Measurements from ENCODE around the gene GPC6.

GPC6 gene

DNA sequence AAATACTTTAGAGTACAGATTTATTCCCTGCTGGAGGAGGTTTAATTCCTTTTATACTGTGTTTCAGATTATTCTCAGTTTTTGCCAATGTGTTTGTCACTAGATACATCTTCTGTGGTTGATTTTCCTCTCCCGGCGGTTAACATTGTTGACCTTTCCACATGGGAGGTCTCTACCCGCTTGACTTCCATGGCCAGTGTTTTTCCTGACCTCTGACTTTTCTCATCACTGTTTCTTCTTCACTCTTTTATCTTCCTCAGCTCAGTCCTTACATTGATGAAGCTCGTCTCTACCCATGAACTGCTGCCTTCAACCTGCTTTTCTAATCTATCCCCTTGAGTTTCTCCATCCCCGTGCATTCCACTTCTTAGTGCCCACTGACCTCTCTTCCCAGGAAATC lies 517.4 kb downstream of the GPC6 start:
- Histone ChIP-seq H2AFZ (ENCODE audit: low read depth) (no peak overlapping the region), H3K36me3 (ENCODE audit: insufficient read depth) (no peaks in the 10 kb centered on the region), H4K20me1 (ENCODE audit: insufficient read depth) (no peaks in the 10 kb centered on the region), H3K27ac (no peak overlapping the region), H3K4me2 (no peak overlapping the region), H3K9ac (no peak overlapping the region), H3K79me2 (ENCODE audit: insufficient read depth, low read depth) (no peaks in the 10 kb centered on the region), H3K4me3 (IDR thresholded peaks at IDR 0.05; ENCODE audit: insufficient read depth, low read depth, low read length) (no peak overlapping the region), H3K27me3 (ENCODE audit: insufficient read depth, low read depth) (no peaks in the 10 kb centered on the region), H3K4me1 (ENCODE audit: low read depth, poor library complexity, severe bottlenecking) (no peaks in the 10 kb centered on the region)
- TF ChIP-seq, protein P1, sequence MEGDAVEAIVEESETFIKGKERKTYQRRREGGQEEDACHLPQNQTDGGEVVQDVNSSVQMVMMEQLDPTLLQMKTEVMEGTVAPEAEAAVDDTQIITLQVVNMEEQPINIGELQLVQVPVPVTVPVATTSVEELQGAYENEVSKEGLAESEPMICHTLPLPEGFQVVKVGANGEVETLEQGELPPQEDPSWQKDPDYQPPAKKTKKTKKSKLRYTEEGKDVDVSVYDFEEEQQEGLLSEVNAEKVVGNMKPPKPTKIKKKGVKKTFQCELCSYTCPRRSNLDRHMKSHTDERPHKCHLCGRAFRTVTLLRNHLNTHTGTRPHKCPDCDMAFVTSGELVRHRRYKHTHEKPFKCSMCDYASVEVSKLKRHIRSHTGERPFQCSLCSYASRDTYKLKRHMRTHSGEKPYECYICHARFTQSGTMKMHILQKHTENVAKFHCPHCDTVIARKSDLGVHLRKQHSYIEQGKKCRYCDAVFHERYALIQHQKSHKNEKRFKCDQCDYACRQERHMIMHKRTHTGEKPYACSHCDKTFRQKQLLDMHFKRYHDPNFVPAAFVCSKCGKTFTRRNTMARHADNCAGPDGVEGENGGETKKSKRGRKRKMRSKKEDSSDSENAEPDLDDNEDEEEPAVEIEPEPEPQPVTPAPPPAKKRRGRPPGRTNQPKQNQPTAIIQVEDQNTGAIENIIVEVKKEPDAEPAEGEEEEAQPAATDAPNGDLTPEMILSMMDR (conservative IDR thresholded peaks at IDR 0.05; ENCODE audit: low read depth, low read length), result no peak

DNA sequence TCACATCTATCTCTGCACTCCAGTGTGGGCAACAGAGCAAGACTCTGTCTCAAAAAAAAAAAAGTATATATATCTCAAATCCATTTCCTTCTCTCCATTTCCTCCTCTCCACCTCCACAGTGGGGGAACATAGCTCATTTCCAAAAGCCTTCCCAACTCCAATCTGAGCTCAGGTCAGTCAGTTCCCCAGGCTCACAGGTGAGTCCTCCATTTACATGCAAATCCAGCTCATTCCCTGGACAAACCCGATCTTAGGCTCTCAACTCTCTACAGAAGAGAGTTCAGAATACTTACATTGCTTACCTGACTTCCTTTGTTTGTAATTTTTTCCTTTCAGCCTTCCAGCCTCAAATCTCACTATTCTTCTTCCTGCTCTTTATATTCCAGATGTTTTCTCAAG lies 518.3 kb downstream of the GPC6 start:
- no peaks in the 10 kb centered on the region for H3K79me2 ChIP-seq (ENCODE audit: insufficient read depth, low read depth)
- H3K4me1 ChIP-seq (ENCODE audit: low read depth, poor library complexity, severe bottlenecking), result no peaks in the 10 kb centered on the region
- H3K27me3 ChIP-seq (ENCODE audit: insufficient read depth, low read depth), result no peaks in the 10 kb centered on the region
- H4K20me1 ChIP-seq (ENCODE audit: insufficient read depth), result no peaks in the 10 kb centered on the region
- no peak overlapping the region for H3K27ac ChIP-seq
- no peak overlapping the region for H3K4me2 ChIP-seq
- no peak overlapping the region for H2AFZ ChIP-seq (ENCODE audit: low read depth)
- no peak overlapping the region for H3K4me3 ChIP-seq (IDR thresholded peaks at IDR 0.05; ENCODE audit: insufficient read depth, low read depth, low read length)
- H3K36me3 ChIP-seq (ENCODE audit: insufficient read depth), result no peaks in the 10 kb centered on the region
- no peak overlapping the region for H3K9ac ChIP-seq
- TF ChIP-seq, protein P1 (conservative IDR thresholded peaks at IDR 0.05; ENCODE audit: low read depth, low read length), result no peak

DNA sequence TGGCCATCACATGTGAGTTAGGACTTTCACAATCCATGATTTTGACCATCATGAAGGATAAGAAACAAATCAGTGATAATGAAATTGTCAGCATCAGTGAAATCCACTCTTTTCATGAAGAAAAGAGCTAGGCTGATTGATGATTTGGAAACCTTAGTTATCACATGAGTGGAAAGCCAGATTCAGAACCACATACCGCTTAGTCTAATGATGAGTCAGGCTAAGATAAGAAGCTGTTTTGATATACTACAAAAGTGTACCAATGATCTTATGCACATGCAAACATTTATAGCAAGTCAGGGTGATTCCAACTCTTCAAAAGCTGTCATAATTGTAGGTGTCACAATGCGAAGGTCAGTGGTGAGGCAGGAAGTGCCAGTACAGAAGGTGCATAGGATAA lies 519.3 kb downstream of the GPC6 start:
- H3K4me3 ChIP-seq (IDR thresholded peaks at IDR 0.05; ENCODE audit: insufficient read depth, low read depth, low read length), result no peak overlapping the region
- H3K9ac ChIP-seq, result no peak overlapping the region
- H2AFZ ChIP-seq (ENCODE audit: low read depth), result no peak overlapping the region
- no peaks in the 10 kb centered on the region for H3K27me3 ChIP-seq (ENCODE audit: insufficient read depth, low read depth)
- H3K4me1 ChIP-seq (ENCODE audit: low read depth, poor library complexity, severe bottlenecking), result peaks cover 5% of the 10 kb centered on the region
- no peaks in the 10 kb centered on the region for H4K20me1 ChIP-seq (ENCODE audit: insufficient read depth)
- TF ChIP-seq, protein P1 (conservative IDR thresholded peaks at IDR 0.05; ENCODE audit: low read depth, low read length), result no peak
- no peak overlapping the region for H3K27ac ChIP-seq
- H3K79me2 ChIP-seq (ENCODE audit: insufficient read depth, low read depth), result no peaks in the 10 kb centered on the region
- H3K36me3 ChIP-seq (ENCODE audit: insufficient read depth), result no peaks in the 10 kb centered on the region
- no peak overlapping the region for H3K4me2 ChIP-seq

- Histone ChIP-seq H3K27ac (no peak overlapping the region), H3K79me2 (ENCODE audit: insufficient read depth, low read depth) (no peaks in the 10 kb centered on the region), H4K20me1 (ENCODE audit: insufficient read depth) (no peaks in the 10 kb centered on the region), H3K4me3 (IDR thresholded peaks at IDR 0.05; ENCODE audit: insufficient read depth, low read depth, low read length) (no peak overlapping the region), H3K9ac (no peak overlapping the region), H3K27me3 (ENCODE audit: insufficient read depth, low read depth) (no peaks in the 10 kb centered on the region), H3K4me2 (no peak overlapping the region), H3K36me3 (ENCODE audit: insufficient read depth) (no peaks in the 10 kb centered on the region), H3K4me1 (ENCODE audit: low read depth, poor library complexity, severe bottlenecking) (peaks cover 10% of the 10 kb centered on the region), H2AFZ (ENCODE audit: low read depth) (no peak overlapping the region)
- TF ChIP-seq, protein P1 (conservative IDR thresholded peaks at IDR 0.05; ENCODE audit: low read depth, low read length), result no peak
These were observed 520.0 kb downstream of the GPC6 start for GRCh38 chr13:93746589-93746988.
